GM06990 (cell line): ENCODE measurements around the gene TMEM151A.
A peak's percentile ranks its signal among the peaks of the same experiment; 100 is the strongest.

Experiments
- DNase-seq: peaks from one replicate; pipeline ENCODE4 v3.0.0-alpha.2; 2011; ENCODE audit not compliant: insufficient read length; ENCODE audit errors: extremely low read depth
- H3K27me3 ChIP-seq: replicated peaks from 2 replicates; pipeline ENCODE4 v1.6.0; 2011; ENCODE audit warnings: low read length; ENCODE audit not compliant: control insufficient read depth, insufficient read depth
- H3K36me3 ChIP-seq: 2 replicates; pipeline ENCODE4 v1.5.1; 2011; ENCODE audit warnings: low read length; ENCODE audit not compliant: control insufficient read depth, insufficient read depth
- H3K4me3 ChIP-seq: replicated peaks from 2 replicates; pipeline ENCODE4 v1.5.1; 2011; ENCODE audit warnings: low read depth, mild to moderate bottlenecking, control low read depth, low read length
- TF ChIP-seq, protein P1 (sequence below): IDR thresholded peaks from 2 replicates; pipeline ENCODE4 v1.5.1; 2011; ENCODE audit warnings: low read length, control low read depth, mild to moderate bottlenecking, inconsistent platforms; ENCODE audit not compliant: insufficient read depth, poor library complexity, severe bottlenecking

TMEM151A gene

DNA sequence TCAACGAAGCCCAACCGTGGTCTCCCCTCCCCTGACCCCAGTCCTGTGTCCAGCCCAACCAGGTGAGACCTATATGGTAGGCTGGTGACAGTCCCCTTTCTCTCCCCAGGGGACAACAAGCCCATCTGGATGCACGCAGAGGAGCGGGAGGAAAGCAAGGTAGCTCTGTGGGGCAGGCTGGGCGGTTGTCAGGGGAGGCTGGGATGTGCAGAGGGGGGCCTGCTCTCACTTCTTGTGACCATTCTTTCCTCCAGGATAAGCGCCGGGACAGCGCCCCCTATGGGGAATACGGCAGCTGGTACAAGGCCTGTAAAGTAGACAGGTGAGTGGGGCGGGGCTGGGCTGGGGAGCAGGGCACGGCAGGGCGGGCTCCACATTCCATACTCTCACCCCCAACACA, 26.8 kb upstream of the TMEM151A start:
- no peaks in the 10 kb centered on the region for H3K27me3 ChIP-seq
- H3K4me3 ChIP-seq, result no peak overlapping the region
- no peak for DNase-seq
- H3K36me3 ChIP-seq, result peaks cover 47% of the 10 kb centered on the region
- TF ChIP-seq, protein P1, sequence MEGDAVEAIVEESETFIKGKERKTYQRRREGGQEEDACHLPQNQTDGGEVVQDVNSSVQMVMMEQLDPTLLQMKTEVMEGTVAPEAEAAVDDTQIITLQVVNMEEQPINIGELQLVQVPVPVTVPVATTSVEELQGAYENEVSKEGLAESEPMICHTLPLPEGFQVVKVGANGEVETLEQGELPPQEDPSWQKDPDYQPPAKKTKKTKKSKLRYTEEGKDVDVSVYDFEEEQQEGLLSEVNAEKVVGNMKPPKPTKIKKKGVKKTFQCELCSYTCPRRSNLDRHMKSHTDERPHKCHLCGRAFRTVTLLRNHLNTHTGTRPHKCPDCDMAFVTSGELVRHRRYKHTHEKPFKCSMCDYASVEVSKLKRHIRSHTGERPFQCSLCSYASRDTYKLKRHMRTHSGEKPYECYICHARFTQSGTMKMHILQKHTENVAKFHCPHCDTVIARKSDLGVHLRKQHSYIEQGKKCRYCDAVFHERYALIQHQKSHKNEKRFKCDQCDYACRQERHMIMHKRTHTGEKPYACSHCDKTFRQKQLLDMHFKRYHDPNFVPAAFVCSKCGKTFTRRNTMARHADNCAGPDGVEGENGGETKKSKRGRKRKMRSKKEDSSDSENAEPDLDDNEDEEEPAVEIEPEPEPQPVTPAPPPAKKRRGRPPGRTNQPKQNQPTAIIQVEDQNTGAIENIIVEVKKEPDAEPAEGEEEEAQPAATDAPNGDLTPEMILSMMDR, result peak; percentile 51

DNA sequence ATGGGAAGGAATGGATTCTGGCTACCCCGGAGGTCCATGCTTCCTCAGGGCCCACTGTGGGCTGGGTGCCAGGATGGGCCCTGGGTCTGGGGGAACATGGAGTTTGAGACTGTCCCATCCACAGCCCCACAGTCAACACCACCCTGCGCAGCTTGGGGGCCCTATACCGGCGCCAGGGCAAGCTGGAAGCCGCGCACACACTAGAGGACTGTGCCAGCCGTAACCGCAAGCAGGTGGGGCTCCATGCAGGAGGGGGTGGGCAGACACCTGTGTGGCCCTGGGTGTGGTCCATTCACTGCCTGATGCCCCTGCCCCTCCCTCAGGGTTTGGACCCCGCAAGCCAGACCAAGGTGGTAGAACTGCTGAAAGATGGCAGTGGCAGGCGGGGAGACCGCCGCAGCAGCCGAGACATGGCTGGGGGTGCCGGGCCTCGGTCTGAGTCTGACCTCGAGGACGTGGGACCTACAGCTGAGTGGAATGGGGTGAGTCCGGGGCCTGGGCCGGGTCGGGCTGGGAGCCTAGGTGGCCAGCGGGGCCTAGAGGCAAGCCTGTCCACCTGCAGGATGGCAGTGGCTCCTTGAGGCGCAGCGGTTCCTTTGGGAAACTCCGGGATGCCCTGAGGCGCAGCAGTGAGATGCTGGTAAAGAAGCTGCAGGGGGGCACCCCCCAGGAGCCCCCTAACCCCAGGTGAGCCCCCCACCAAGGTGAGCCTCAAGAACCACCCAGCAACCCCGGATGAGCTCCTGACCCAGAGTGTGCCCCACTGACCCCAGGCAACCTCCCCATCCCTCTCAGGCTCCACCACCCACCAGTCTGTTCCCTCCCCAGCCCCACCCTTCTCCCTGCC, 25.9 kb upstream of the TMEM151A start:
- H3K4me3 ChIP-seq, result no peak overlapping the region
- no peaks in the 10 kb centered on the region for H3K27me3 ChIP-seq
- DNase-seq, result no peak
- TF ChIP-seq, protein P1, result no peak
- H3K36me3 ChIP-seq, result peaks cover 45% of the 10 kb centered on the region

DNA sequence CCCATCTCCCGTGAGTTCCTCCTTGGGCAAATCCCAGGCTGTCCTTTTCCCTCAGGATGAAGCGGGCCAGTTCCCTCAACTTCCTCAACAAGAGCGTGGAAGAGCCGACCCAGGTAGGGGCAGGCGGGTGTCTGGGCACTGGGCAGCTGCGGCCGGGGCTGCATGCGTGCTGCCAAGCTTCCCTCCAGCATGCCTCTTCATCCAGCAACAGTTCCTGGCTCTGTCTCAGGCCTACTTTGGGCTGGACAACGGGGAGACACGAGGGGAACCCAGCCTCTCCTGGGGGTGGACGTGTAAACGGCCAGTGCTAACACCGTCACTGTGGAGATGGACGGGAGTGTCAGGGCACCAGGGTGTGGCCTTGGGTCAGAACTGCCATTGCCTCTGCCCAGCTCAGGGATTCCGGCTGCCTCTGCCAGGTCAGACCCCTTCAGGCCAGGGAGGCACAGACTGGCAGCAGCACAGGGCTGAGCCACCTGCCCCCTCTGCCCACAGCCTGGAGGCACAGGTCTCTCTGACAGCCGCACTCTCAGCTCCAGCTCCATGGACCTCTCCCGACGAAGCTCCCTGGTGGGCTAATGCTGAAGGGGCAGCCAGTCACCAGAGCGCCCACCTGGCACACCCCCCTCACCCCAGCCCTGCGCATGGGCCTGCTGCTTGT, 25.2 kb upstream of the TMEM151A start:
- Histone ChIP-seq H3K36me3 (peaks cover 41% of the 10 kb centered on the region), H3K27me3 (no peaks in the 10 kb centered on the region), H3K4me3 (no peak overlapping the region)
- TF ChIP-seq, protein P1, result no peak
- no peak for DNase-seq

DNA sequence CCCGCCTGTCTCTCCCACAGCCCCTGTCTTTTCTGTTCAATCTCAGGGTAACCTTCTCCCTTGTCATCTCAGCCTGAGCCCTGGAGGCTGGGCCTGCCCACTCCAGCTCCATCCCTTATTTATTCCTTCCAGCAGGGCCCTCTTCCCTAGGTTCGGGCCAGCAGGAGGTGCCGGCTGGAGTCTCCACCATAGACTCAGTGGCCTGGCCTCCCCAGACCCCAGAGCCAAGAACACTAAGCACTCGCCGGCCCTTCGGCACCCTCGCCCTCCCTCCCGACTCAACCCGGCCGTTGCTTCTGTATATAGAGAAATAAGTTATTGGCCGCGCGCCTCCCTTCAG, 24.7 kb upstream of the TMEM151A start:
- Histone ChIP-seq H3K27me3 (no peaks in the 10 kb centered on the region), H3K4me3 (peak overlapping the region; percentile 69), H3K36me3 (peaks cover 40% of the 10 kb centered on the region)
- DNase-seq, result no peak
- TF ChIP-seq, protein P1, result no peak

DNA sequence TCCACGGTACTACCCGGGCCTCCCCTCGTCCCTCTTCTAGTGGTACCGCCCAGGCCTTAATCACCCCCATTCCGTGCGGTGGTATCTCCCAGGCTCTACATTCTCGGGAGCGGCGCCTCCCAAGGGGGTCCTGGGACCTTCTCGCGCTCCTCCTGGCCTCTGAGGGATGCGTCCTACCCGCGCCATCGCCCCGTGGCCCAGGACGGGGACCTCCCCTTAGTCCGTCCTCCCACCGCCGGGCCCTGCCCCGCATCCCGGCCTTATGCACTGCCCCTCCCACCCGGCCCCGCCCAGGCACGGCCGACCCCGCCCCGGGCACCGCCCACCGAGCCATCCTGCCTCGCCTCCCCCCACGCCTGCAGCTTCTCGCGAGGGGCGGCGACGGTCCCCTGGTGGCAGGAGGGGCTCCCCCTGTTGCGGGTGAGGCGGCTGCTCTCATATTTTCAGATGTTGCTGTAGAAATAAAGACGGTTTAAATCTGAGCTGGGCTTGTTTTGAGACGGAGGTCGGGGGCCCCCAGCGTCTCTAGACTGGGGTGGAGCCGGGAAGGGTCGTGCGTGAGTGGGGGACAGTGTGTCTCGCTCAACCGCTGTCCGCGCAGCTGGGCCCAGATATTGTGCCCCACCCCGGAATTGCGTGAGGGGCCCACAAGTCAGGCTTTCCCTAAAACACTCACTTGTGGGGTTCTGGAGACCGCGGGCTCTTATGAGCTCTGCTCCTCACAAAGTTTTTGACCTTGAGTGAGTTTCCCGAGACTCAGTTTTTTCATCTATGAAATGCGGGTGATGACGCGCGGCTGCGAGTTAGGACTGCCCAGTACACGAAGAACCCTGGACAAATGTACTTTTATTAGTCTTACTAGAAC, 24.1 kb upstream of the TMEM151A start:
- H3K36me3 ChIP-seq, result peaks cover 38% of the 10 kb centered on the region

More for the DNA sequence above, 24.1 kb upstream of the TMEM151A start:
- DNase-seq, result peak; percentile 89
- TF ChIP-seq, protein P1, result no peak
- Histone ChIP-seq H3K4me3 (peak overlapping the region; percentile 69), H3K27me3 (no peaks in the 10 kb centered on the region)
